Measurements from ENCODE around the gene MAD1L1. TPM values are rescaled to one million over a fixed set of nuclear protein-coding genes. Genes with fewer than 3 reads are reported as not detected.

The MAD1L1 gene
- total RNA-seq, 2 experiments from 2014 or later: 157 to 160 TPM

DNA sequence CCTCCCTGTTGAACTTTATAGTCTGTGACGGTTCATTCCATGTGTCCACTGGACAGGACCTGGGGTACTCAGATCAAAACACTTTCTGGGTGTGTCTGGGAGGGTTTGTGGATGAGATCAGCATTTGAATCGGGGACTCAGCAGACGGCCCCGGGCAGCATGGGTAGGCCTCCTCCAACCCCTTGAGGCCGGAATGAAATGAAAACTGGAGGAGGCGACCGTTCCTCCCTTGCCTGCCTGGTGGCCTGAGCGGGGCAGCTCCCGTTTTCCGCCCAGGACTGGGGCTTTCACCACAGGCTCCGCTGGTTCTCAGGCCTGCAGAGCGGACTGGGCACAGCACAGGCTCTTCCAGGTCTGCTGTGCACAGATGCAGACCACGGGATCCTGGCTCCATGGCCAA, 247.7 kb downstream of the MAD1L1 start:
- H3K9me3 ChIP-seq (ENCODE audit: control insufficient read depth in 1 of 2, insufficient read depth in 1 of 2, low read length in 2 of 2): no peaks in the 10 kb centered on the region
- H3K36me3 Mint-ChIP-seq (ENCODE audit: low read depth): no peaks in the 10 kb centered on the region
- H3K27me3 ChIP-seq (ENCODE audit: control insufficient read depth in 1 of 2, insufficient read depth in 2 of 2, low read length in 2 of 2): no peaks in the 10 kb centered on the region
- intact Hi-C loops (cut with DNase I, micrococcal nuclease): loop anchor here (5.0 to 10.0 kb wide), 2 partner anchors 50 to 58 kb away; no protein-coding TSS in a partner anchor
- no peaks in the 10 kb centered on the region for H3K9me3 Mint-ChIP-seq
- no peaks in the 10 kb centered on the region for H3K27me3 Mint-ChIP-seq
- TF ChIP-seq, protein P1, sequence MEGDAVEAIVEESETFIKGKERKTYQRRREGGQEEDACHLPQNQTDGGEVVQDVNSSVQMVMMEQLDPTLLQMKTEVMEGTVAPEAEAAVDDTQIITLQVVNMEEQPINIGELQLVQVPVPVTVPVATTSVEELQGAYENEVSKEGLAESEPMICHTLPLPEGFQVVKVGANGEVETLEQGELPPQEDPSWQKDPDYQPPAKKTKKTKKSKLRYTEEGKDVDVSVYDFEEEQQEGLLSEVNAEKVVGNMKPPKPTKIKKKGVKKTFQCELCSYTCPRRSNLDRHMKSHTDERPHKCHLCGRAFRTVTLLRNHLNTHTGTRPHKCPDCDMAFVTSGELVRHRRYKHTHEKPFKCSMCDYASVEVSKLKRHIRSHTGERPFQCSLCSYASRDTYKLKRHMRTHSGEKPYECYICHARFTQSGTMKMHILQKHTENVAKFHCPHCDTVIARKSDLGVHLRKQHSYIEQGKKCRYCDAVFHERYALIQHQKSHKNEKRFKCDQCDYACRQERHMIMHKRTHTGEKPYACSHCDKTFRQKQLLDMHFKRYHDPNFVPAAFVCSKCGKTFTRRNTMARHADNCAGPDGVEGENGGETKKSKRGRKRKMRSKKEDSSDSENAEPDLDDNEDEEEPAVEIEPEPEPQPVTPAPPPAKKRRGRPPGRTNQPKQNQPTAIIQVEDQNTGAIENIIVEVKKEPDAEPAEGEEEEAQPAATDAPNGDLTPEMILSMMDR (IDR thresholded peaks at IDR 0.05): no peak
- H3K27ac Mint-ChIP-seq: peak overlapping the region; percentile 69
- H3K4me3 Mint-ChIP-seq: no peak overlapping the region
- peaks cover 38% of the 10 kb centered on the region for H3K4me1 Mint-ChIP-seq (ENCODE audit: low read depth)
- POLR2A ChIA-PET: no interaction called here
- no peak for ATAC-seq (ENCODE audit: poor library complexity)
- H3K4me1 ChIP-seq (ENCODE audit: insufficient read depth, low read length): peaks cover 35% of the 10 kb centered on the region
- peaks cover 6% of the 10 kb centered on the region for H3K36me3 ChIP-seq (ENCODE audit: insufficient read depth, low read length)
- CTCF ChIA-PET: no interaction called here
- no peak overlapping the region for H3K4me3 ChIP-seq (ENCODE audit: low read length)
- no peak overlapping the region for H3K27ac ChIP-seq (ENCODE audit: low read depth in 1 of 2, low read length in 2 of 2)
- DNase-seq: no peak

GRCh38 chr7:1981878-1982230, 250.9 kb downstream of the MAD1L1 start:
- no peak overlapping the region for H3K4me3 ChIP-seq (ENCODE audit: low read length)
- ATAC-seq (ENCODE audit: poor library complexity) (no peak), DNase-seq (no peak)
- ChIA-PET CTCF (no interaction called here), POLR2A (no interaction called here)
- TF ChIP-seq, protein P1 (IDR thresholded peaks at IDR 0.05): no peak
- no peaks in the 10 kb centered on the region for H3K27me3 ChIP-seq (ENCODE audit: control insufficient read depth in 1 of 2, insufficient read depth in 2 of 2, low read length in 2 of 2)
- Mint-ChIP-seq H3K4me3 (no peak overlapping the region), H3K9me3 (no peaks in the 10 kb centered on the region), H3K27ac (no peak overlapping the region), H3K36me3 (ENCODE audit: low read depth) (peaks cover 8% of the 10 kb centered on the region), H3K27me3 (no peaks in the 10 kb centered on the region), H3K4me1 (ENCODE audit: low read depth) (peaks cover 30% of the 10 kb centered on the region)
- no peak overlapping the region for H3K27ac ChIP-seq (ENCODE audit: low read depth in 1 of 2, low read length in 2 of 2)
- intact Hi-C loops (cut with DNase I, micrococcal nuclease): loop anchor here in 1 of 2 experiments (10.0 kb wide), 1 partner anchor 53 kb away; no protein-coding TSS in a partner anchor
- peaks cover 6% of the 10 kb centered on the region for H3K36me3 ChIP-seq (ENCODE audit: insufficient read depth, low read length)
- H3K9me3 ChIP-seq (ENCODE audit: control insufficient read depth in 1 of 2, insufficient read depth in 1 of 2, low read length in 2 of 2): peaks cover 0 to 5% of the 10 kb centered on the region in 2 experiments
- peaks cover 16% of the 10 kb centered on the region for H3K4me1 ChIP-seq (ENCODE audit: insufficient read depth, low read length)

- Histone ChIP-seq H3K4me1 (ENCODE audit: insufficient read depth, low read length) (peaks cover 11% of the 10 kb centered on the region), H3K36me3 (ENCODE audit: insufficient read depth, low read length) (peaks cover 6% of the 10 kb centered on the region), H3K27me3 (ENCODE audit: control insufficient read depth in 1 of 2, insufficient read depth in 2 of 2, low read length in 2 of 2) (no peaks in the 10 kb centered on the region), H3K9me3 (ENCODE audit: control insufficient read depth in 1 of 2, insufficient read depth in 1 of 2, low read length in 2 of 2) (peaks cover 0 to 5% of the 10 kb centered on the region in 2 experiments), H3K4me3 (ENCODE audit: low read length) (no peak overlapping the region), H3K27ac (ENCODE audit: low read depth in 1 of 2, low read length in 2 of 2) (no peak overlapping the region)
- peaks cover 29% of the 10 kb centered on the region for H3K4me1 Mint-ChIP-seq (ENCODE audit: low read depth)
- ChIA-PET POLR2A (no interaction called here), CTCF (no interaction called here)
- no peaks in the 10 kb centered on the region for H3K27me3 Mint-ChIP-seq
- peaks cover 8% of the 10 kb centered on the region for H3K36me3 Mint-ChIP-seq (ENCODE audit: low read depth)
- no peak overlapping the region for H3K27ac Mint-ChIP-seq
- TF ChIP-seq, protein P1 (IDR thresholded peaks at IDR 0.05): no peak
- ATAC-seq (ENCODE audit: poor library complexity) (no peak), DNase-seq (no peak)
- no peaks in the 10 kb centered on the region for H3K9me3 Mint-ChIP-seq
- intact Hi-C loops (cut with DNase I, micrococcal nuclease): loop anchor here in 1 of 2 experiments (10.0 kb wide), 1 partner anchor 53 kb away; no protein-coding TSS in a partner anchor
- H3K4me3 Mint-ChIP-seq: no peak overlapping the region
These were observed 251.4 kb downstream of the MAD1L1 start for GRCh38 chr7:1981201-1981877.
